Esophagus squamous epithelium (tissue), 4 donors: ENCODE data around the gene ALDH3B1.

Source experiments
- POLR2A ChIP-seq, 4 donors: fragments of 450-650 bp; IDR thresholded peaks; one replicate each; pipeline ENCODE4 v1.6.1; 2017; ENCODE audit warnings: antibody characterized with exemption in 4 of 4, mild to moderate bottlenecking in 4 of 4, moderate library complexity in 3 of 4
- TF ChIP-seq, protein P1 (sequence below), 6 experiments: fragments of 450-650 bp in 4 of 6; fragments of 200-600 bp in 2 of 6; sonication (generic) in 2 of 6; IDR thresholded peaks; one replicate each; pipeline ENCODE4 v1.5.1; 2016 to 2019; ENCODE audit warnings: antibody characterized with exemption in 6 of 6, mild to moderate bottlenecking in 4 of 6, moderate library complexity in 4 of 6

DNA sequence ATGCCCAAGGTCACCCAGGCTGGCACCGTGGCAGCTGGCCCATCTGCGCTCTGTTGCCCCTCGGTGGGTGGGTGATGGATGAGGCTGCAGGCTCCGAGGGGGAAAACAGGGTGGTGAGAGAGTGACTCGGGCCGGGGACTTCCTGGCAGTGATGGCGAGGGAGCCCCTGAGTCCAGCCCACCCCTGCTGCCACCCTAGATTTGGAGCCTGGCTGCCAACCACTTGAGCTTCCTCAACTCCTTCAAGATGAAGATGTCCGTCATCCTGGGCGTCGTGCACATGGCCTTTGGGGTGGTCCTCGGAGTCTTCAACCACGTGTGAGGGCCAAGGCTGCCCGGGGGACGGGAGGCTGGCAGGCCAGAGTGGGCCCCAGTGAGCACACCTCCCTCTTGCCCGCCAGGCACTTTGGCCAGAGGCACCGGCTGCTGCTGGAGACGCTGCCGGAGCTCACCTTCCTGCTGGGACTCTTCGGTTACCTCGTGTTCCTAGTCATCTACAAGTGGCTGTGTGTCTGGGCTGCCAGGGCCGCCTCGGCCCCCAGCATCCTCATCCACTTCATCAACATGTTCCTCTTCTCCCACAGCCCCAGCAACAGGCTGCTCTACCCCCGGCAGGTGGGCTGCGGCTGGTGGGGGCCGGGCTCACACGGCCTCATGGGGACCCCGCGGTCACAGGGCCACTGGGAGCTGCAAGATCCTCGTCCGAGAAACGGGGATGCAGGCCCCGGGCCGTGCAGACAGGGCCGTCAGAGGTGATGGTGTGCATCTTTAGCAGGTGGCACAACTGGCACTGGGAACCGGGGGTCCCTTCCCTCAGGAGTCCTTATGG is 38.8 kb downstream of the ALDH3B1 start:
- no peak for TF ChIP-seq POLR2A (IDR thresholded peaks at IDR 0.05)
- TF ChIP-seq, protein P1, sequence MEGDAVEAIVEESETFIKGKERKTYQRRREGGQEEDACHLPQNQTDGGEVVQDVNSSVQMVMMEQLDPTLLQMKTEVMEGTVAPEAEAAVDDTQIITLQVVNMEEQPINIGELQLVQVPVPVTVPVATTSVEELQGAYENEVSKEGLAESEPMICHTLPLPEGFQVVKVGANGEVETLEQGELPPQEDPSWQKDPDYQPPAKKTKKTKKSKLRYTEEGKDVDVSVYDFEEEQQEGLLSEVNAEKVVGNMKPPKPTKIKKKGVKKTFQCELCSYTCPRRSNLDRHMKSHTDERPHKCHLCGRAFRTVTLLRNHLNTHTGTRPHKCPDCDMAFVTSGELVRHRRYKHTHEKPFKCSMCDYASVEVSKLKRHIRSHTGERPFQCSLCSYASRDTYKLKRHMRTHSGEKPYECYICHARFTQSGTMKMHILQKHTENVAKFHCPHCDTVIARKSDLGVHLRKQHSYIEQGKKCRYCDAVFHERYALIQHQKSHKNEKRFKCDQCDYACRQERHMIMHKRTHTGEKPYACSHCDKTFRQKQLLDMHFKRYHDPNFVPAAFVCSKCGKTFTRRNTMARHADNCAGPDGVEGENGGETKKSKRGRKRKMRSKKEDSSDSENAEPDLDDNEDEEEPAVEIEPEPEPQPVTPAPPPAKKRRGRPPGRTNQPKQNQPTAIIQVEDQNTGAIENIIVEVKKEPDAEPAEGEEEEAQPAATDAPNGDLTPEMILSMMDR (IDR thresholded peaks at IDR 0.05) = no peak
